ENCODE measurements around the gene BAIAP2L2.

DNA sequence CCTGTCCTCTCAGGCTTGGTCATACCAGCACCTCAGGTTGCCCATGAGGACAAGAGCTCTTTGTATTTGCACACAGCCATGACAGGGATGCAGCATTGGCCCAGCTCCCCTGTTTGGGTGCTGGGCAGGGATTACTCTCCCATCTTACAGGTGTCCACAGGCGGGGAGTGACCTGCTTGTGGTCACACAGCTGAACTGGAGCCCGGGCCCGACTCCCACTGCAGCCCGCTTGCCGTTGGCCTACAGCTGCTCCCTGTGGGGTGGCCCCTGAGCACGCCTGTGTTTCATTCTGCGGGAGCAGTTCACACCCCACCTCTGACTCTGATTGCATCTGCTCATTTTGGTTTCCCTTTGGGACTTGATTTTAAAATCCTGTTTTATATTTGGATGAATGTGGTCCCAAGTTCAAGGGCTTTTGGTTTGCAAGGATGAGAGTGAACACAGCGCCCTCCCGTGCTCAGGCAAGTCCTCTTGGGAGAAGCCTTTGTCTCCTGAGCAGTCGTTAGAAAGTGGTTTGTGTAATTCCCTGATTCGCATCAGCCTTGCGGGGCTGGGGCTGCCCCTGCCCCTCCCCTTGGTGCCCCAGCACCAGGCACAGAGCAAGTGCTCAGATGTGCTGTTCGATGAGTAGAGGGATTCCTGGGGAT, 44.0 kb downstream of the BAIAP2L2 start:
- TF ChIP-seq, protein P1, sequence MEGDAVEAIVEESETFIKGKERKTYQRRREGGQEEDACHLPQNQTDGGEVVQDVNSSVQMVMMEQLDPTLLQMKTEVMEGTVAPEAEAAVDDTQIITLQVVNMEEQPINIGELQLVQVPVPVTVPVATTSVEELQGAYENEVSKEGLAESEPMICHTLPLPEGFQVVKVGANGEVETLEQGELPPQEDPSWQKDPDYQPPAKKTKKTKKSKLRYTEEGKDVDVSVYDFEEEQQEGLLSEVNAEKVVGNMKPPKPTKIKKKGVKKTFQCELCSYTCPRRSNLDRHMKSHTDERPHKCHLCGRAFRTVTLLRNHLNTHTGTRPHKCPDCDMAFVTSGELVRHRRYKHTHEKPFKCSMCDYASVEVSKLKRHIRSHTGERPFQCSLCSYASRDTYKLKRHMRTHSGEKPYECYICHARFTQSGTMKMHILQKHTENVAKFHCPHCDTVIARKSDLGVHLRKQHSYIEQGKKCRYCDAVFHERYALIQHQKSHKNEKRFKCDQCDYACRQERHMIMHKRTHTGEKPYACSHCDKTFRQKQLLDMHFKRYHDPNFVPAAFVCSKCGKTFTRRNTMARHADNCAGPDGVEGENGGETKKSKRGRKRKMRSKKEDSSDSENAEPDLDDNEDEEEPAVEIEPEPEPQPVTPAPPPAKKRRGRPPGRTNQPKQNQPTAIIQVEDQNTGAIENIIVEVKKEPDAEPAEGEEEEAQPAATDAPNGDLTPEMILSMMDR (IDR thresholded peaks at IDR 0.05): no peak
- no peak for TF ChIP-seq POLR2A (IDR thresholded peaks at IDR 0.05)
